Naive thymus-derived CD4-positive, alpha-beta T cell (primary cell): ENCODE measurements around the gene PCDHGC5. TPM values are rescaled to one million over a fixed set of nuclear protein-coding genes. Genes with fewer than 3 reads are reported as not detected.
A peak's percentile ranks its signal among the peaks of the same experiment; 100 is the strongest.

Experiments used
- ATAC-seq: fragments of 150-1000 bp; cut with Tn5 transposase; 2 replicates; pipeline ENCODE4 v1.10.0; 2021; ENCODE audit warnings: mild to moderate bottlenecking, moderate library complexity
- CTCF ChIA-PET: fragments of 350-600 bp; sonication (Branson Sonifier 250); formaldehyde crosslinking; loops from one replicate; lab custom pipeline; 2021; ENCODE audit warnings: antibody characterized with exemption; lab: Charles Lee
- POLR2A ChIA-PET: fragments of 350-600 bp; sonication (Branson Sonifier 250); formaldehyde crosslinking; loops from one replicate; lab custom pipeline; 2021; ENCODE audit warnings: antibody characterized with exemption, inconsistent platforms; lab: Charles Lee
- DNase-seq, 9 donors: peaks; one replicate each; pipeline versions ENCODE4 v3.0.0 to v3.0.0-alpha.2; 2020 to 2022; ENCODE audit warnings: mixed read lengths in 1 of 9
- H3K27ac ChIP-seq: one replicate; pipeline ENCODE4 v1.7.0; 2013; ENCODE audit warnings: mild to moderate bottlenecking, low read depth, low read length, moderate library complexity
- H3K27me3 ChIP-seq, 2 donors: one replicate each; pipeline ENCODE4 v1.7.0; 2013; ENCODE audit warnings: low read length in 2 of 2, mild to moderate bottlenecking in 2 of 2, moderate library complexity in 2 of 2; ENCODE audit not compliant: control insufficient read depth in 2 of 2, insufficient read depth in 2 of 2
- H3K36me3 ChIP-seq, 3 experiments: 1 replicate in 2 of 3; 2 replicates in 1 of 3; pipeline ENCODE4 v1.7.0; 2013; ENCODE audit warnings: low read length in 3 of 3, mild to moderate bottlenecking in 3 of 3, moderate library complexity in 1 of 3; ENCODE audit not compliant: insufficient read depth in 3 of 3, control insufficient read depth in 2 of 3
- H3K4me1 ChIP-seq, 2 donors: one replicate each; pipeline ENCODE4 v1.7.0; 2013; ENCODE audit warnings: low read length in 2 of 2, mild to moderate bottlenecking in 2 of 2, moderate library complexity in 1 of 2; ENCODE audit not compliant: control insufficient read depth in 2 of 2, insufficient read depth in 2 of 2
- H3K4me3 ChIP-seq: 2 replicates; pipeline ENCODE4 v1.7.0; 2013; ENCODE audit warnings: mild to moderate bottlenecking, low read length
- H3K9me3 ChIP-seq, 3 experiments: 1 replicate in 2 of 3; 2 replicates in 1 of 3; pipeline ENCODE4 v1.7.0; 2013; ENCODE audit warnings: low read length in 3 of 3; ENCODE audit not compliant: control insufficient read depth in 2 of 3
- H3K27ac Mint-ChIP-seq, 9 donors: one replicate each; pipeline ENCODE4 v1.8.0; 2020 to 2022; ENCODE audit warnings: mixed read lengths in 9 of 9, mild to moderate bottlenecking in 8 of 9, moderate library complexity in 5 of 9, inconsistent platforms in 2 of 9
- H3K27me3 Mint-ChIP-seq, 5 donors: one replicate each; pipeline ENCODE4 v1.8.0; 2021 to 2022; ENCODE audit warnings: mixed read lengths in 5 of 5, mild to moderate bottlenecking in 1 of 5
- H3K36me3 Mint-ChIP-seq, 5 donors: one replicate each; pipeline ENCODE4 v1.8.0; 2020 to 2022; ENCODE audit warnings: mixed read lengths in 5 of 5, mild to moderate bottlenecking in 3 of 5, inconsistent platforms in 1 of 5
- H3K4me1 Mint-ChIP-seq, 7 donors: one replicate each; pipeline ENCODE4 v1.8.0; 2020 to 2022; ENCODE audit warnings: mixed read lengths in 7 of 7, mild to moderate bottlenecking in 3 of 7, inconsistent platforms in 1 of 7
- H3K4me3 Mint-ChIP-seq, 10 donors: one replicate each; pipeline ENCODE4 v1.8.0; 2020 to 2022; ENCODE audit warnings: mild to moderate bottlenecking in 10 of 10, mixed read lengths in 10 of 10, moderate library complexity in 6 of 10, inconsistent platforms in 2 of 10
- H3K9me3 Mint-ChIP-seq, 11 donors: one replicate each; pipeline ENCODE4 v1.8.0; 2020 to 2022; ENCODE audit warnings: mixed read lengths in 11 of 11, mild to moderate bottlenecking in 4 of 11, inconsistent platforms in 1 of 11, moderate library complexity in 1 of 11
- intact Hi-C, 2 donors: fragments of 100-400 bp; cut with micrococcal nuclease; formaldehyde crosslinking; loops; one replicate each; pipeline ENCODE4 v1.15.1; 2023
- polyA plus RNA-seq, 2 donors: library from polyadenylated mRNA; unstranded; fragments of 300-500 nt; fragmentation: Illumina TruSeq; gene quantifications; one replicate each; pipeline ENCODE4 v1.2.3, GENCODE V29; 2021
- total RNA-seq, 6 experiments: library from RNA in 5 of 6; stranded (reverse) in 5 of 6; gene quantifications; 1 replicate in 5 of 6; 2 replicates in 1 of 6; pipeline ENCODE4 v1.2.3 and lab custom pipeline; 2021 to 2026

The PCDHGC5 gene
- total RNA-seq: under 1 TPM in 1 of 5 experiments, not detected in 4; 0.13 TPM
- polyA plus RNA-seq: not detected
- total RNA-seq (lab: John Stamatoyannopoulos, UW): not detected

GRCh38 chr5:141488591-141489561 is at the start of gene PCDHGC5:
Gene PCDHGC5 (plus strand): TSS chr5:141489081. CDS start chr5:141489241, 160 bp downstream.
- intact Hi-C loops: no loop called here
- Mint-ChIP-seq H3K27ac (no peak within 1 kb of the TSS), H3K4me1 (peaks cover 2 to 39% (median 25%) of the 10 kb centered on the region in 7 donors), H3K27me3 (peaks cover 67 to 88% (median 76%) of the 10 kb centered on the region in 5 donors), H3K9me3 (peaks cover 0 to 10% (median 0%) of the 10 kb centered on the region in 11 donors), H3K36me3 (peaks cover 0 to 14% (median 0%) of the 10 kb centered on the region in 5 donors), H3K4me3 (peak within 1 kb of the TSS in 1 of 10 donors; percentile 10)
- CTCF ChIA-PET: interaction anchor here (1.2 kb wide), 1 partner anchor 8 kb away, joined by 3 read pairs; no protein-coding TSS in a partner anchor
- H3K4me3 ChIP-seq: no peak within 1 kb of the TSS
- H3K4me1 ChIP-seq: peaks cover 0 to 8% of the 10 kb centered on the region in 2 donors
- H3K27me3 ChIP-seq: peaks cover 2 to 19% of the 10 kb centered on the region in 2 donors
- POLR2A ChIA-PET: no interaction called here
- H3K9me3 ChIP-seq: no peaks in the 10 kb centered on the region
- DNase-seq: no peak
- H3K36me3 ChIP-seq: no peaks in the 10 kb centered on the region
- no peak for ATAC-seq
- H3K27ac ChIP-seq: no peak within 1 kb of the TSS

GRCh38 chr5:141439411-141440141 is 49.3 kb upstream of the PCDHGC5 start:
- H3K27me3 ChIP-seq: peaks cover 0 to 11% of the 10 kb centered on the region in 2 donors
- intact Hi-C loops: no loop called here
- ATAC-seq: no peak
- peaks cover 0 to 36% (median 9%) of the 10 kb centered on the region in 11 donors for H3K9me3 Mint-ChIP-seq
- no peak overlapping the region for H3K4me3 Mint-ChIP-seq
- H3K27me3 Mint-ChIP-seq: peaks cover 2 to 50% (median 38%) of the 10 kb centered on the region in 5 donors
- no peak overlapping the region for H3K27ac ChIP-seq
- ChIA-PET CTCF (no interaction called here), POLR2A (no interaction called here)
- H3K36me3 Mint-ChIP-seq: no peaks in the 10 kb centered on the region
- peaks cover 0 to 4% (median 0%) of the 10 kb centered on the region in 3 experiments for H3K9me3 ChIP-seq
- H3K27ac Mint-ChIP-seq: no peak overlapping the region
- H3K4me1 ChIP-seq: no peaks in the 10 kb centered on the region
- DNase-seq: no peak
- no peaks in the 10 kb centered on the region for H3K36me3 ChIP-seq
- H3K4me1 Mint-ChIP-seq: no peaks in the 10 kb centered on the region
- no peak overlapping the region for H3K4me3 ChIP-seq

- Histone ChIP-seq H3K36me3 (no peaks in the 10 kb centered on the region), H3K27ac (no peak overlapping the region), H3K27me3 (peaks cover 0 to 7% of the 10 kb centered on the region in 2 donors), H3K4me3 (no peak overlapping the region), H3K4me1 (no peaks in the 10 kb centered on the region), H3K9me3 (peaks cover 0 to 4% (median 0%) of the 10 kb centered on the region in 3 experiments)
- POLR2A ChIA-PET: no interaction called here
- Mint-ChIP-seq H3K4me1 (no peaks in the 10 kb centered on the region), H3K36me3 (no peaks in the 10 kb centered on the region), H3K27me3 (peaks cover under 1 to 48% (median 34%) of the 10 kb centered on the region in 5 donors), H3K27ac (no peak overlapping the region), H3K4me3 (no peak overlapping the region), H3K9me3 (peaks cover 0 to 29% (median 9%) of the 10 kb centered on the region in 11 donors)
- no peak for DNase-seq
- intact Hi-C loops: no loop called here
- CTCF ChIA-PET: no interaction called here
- ATAC-seq: no peak
Measured at GRCh38 chr5:141440341-141440740, 48.5 kb upstream of the PCDHGC5 start.

- no peak overlapping the region for H3K27ac ChIP-seq
- ChIA-PET POLR2A (no interaction called here), CTCF (no interaction called here)
- Mint-ChIP-seq H3K9me3 (peaks cover 0 to 24% (median 7%) of the 10 kb centered on the region in 11 donors), H3K4me1 (no peaks in the 10 kb centered on the region), H3K36me3 (no peaks in the 10 kb centered on the region), H3K27ac (no peak overlapping the region), H3K4me3 (no peak overlapping the region), H3K27me3 (peaks cover 0 to 43% (median 33%) of the 10 kb centered on the region in 5 donors)
- ATAC-seq (no peak), DNase-seq (no peak)
- no peaks in the 10 kb centered on the region for H3K36me3 ChIP-seq
- H3K9me3 ChIP-seq: peaks cover 0 to 4% (median 0%) of the 10 kb centered on the region in 3 experiments
- intact Hi-C loops: no loop called here
- H3K4me3 ChIP-seq: no peak overlapping the region
- H3K4me1 ChIP-seq: no peaks in the 10 kb centered on the region
- H3K27me3 ChIP-seq: peaks cover 0 to 6% of the 10 kb centered on the region in 2 donors
Measured at GRCh38 chr5:141441571-141442170, 47.2 kb upstream of the PCDHGC5 start.

GRCh38 chr5:141465351-141465750 is 23.5 kb upstream of the PCDHGC5 start:
- H3K27me3 Mint-ChIP-seq: peaks cover 0 to 52% (median 30%) of the 10 kb centered on the region in 5 donors
- Histone ChIP-seq H3K36me3 (no peaks in the 10 kb centered on the region), H3K4me3 (no peak overlapping the region), H3K27ac (no peak overlapping the region), H3K27me3 (no peaks in the 10 kb centered on the region), H3K4me1 (no peaks in the 10 kb centered on the region), H3K9me3 (no peaks in the 10 kb centered on the region)
- ChIA-PET CTCF (no interaction called here), POLR2A (no interaction called here)
- ATAC-seq (no peak), DNase-seq (no peak)
- H3K9me3 Mint-ChIP-seq: peaks cover 0 to 18% (median 5%) of the 10 kb centered on the region in 11 donors
- peaks cover 0 to 4% (median 0%) of the 10 kb centered on the region in 5 donors for H3K36me3 Mint-ChIP-seq
- intact Hi-C loops: no loop called here
- no peaks in the 10 kb centered on the region for H3K4me1 Mint-ChIP-seq
- H3K4me3 Mint-ChIP-seq: no peak overlapping the region
- no peak overlapping the region for H3K27ac Mint-ChIP-seq

GRCh38 chr5:141475625-141476131 is 13.2 kb upstream of the PCDHGC5 start, which contains the start of gene PCDHGC3:
Gene PCDHGC3 (plus strand): TSS chr5:141475966. CDS start chr5:141476117, 151 bp downstream.
- CTCF ChIA-PET: interaction anchor here (1.3 kb wide), 1 partner anchor 44 kb away, joined by 3 read pairs; no protein-coding TSS in a partner anchor
- peaks cover 5 to 13% of the 10 kb centered on the region in 2 donors for H3K4me1 ChIP-seq
- POLR2A ChIA-PET: no interaction called here
- no peaks in the 10 kb centered on the region for H3K9me3 ChIP-seq
- peak within 1 kb of the TSS; percentile 83 to 95 (median 91) for H3K4me3 Mint-ChIP-seq
- ATAC-seq (peak; percentile 78), DNase-seq (peak in 2 of 9 donors; percentile 13 to 50)
- H3K36me3 Mint-ChIP-seq: no peaks in the 10 kb centered on the region
- peaks cover 52 to 71% (median 55%) of the 10 kb centered on the region in 5 donors for H3K27me3 Mint-ChIP-seq
- H3K9me3 Mint-ChIP-seq: peaks cover 0 to 3% (median 0%) of the 10 kb centered on the region in 11 donors
- no peaks in the 10 kb centered on the region for H3K36me3 ChIP-seq
- H3K27ac Mint-ChIP-seq: peak within 1 kb of the TSS in 2 of 9 donors; percentile 21 to 87
- peak within 1 kb of the TSS; percentile 67 for H3K4me3 ChIP-seq
- H3K4me1 Mint-ChIP-seq: peaks cover 16 to 32% (median 29%) of the 10 kb centered on the region in 7 donors
- intact Hi-C loops: loop anchor here (2.0 to 5.0 kb wide), 3 partner anchors 37 to 53 kb away; partner anchors contain the start of gene PCDHGA11 (in 1 of the 2)
- peaks cover 3 to 13% of the 10 kb centered on the region in 2 donors for H3K27me3 ChIP-seq
- H3K27ac ChIP-seq: no peak within 1 kb of the TSS
